Activated CD8-positive, alpha-beta memory T cell treated with anti-CD3 and anti-CD28 coated beads, Interleukin-2, amount 10 ng/mL, durations not matched to agents 7 days and 5 days (primary cell): Measurements from ENCODE around the gene CACNG8. TPM values are rescaled to one million over a fixed set of nuclear protein-coding genes. Genes with fewer than 3 reads are reported as not detected.

Source experiments
- ATAC-seq: fragments of 150-1000 bp; cut with Tn5 transposase; one replicate; pipeline ENCODE4 v1.10.0; 2021; ENCODE audit warnings: moderate library complexity
- CTCF ChIA-PET: fragments of 350-600 bp; sonication (Branson Sonifier 250); formaldehyde crosslinking; loops from one replicate; lab custom pipeline; 2021; ENCODE audit warnings: antibody characterized with exemption; lab: Charles Lee
- DNase-seq: peaks from one replicate; pipeline ENCODE4 v3.0.0-alpha.2; 2020
- H3K27ac Mint-ChIP-seq: one replicate; pipeline ENCODE4 v1.8.0; 2021; ENCODE audit warnings: mild to moderate bottlenecking, mixed read lengths
- H3K27me3 Mint-ChIP-seq: one replicate; pipeline ENCODE4 v1.8.0; 2021; ENCODE audit warnings: mixed read lengths
- H3K36me3 Mint-ChIP-seq: one replicate; pipeline ENCODE4 v1.8.0; 2021; ENCODE audit warnings: mild to moderate bottlenecking, mixed read lengths
- H3K4me1 Mint-ChIP-seq: one replicate; pipeline ENCODE4 v1.8.0; 2021; ENCODE audit warnings: mixed read lengths
- H3K4me3 Mint-ChIP-seq: one replicate; pipeline ENCODE4 v1.8.0; 2021; ENCODE audit warnings: mild to moderate bottlenecking, moderate library complexity, mixed read lengths
- H3K9me3 Mint-ChIP-seq: one replicate; pipeline ENCODE4 v1.8.0; 2022; ENCODE audit warnings: low read depth, mixed read lengths
- total RNA-seq, 2 experiments: library from RNA; stranded (reverse); gene quantifications; one replicate each; pipeline ENCODE4 v1.2.3, GENCODE V29; 2021

Gene CACNG8
- total RNA-seq, 2 experiments from 2014 or later: not detected

- H3K36me3 Mint-ChIP-seq: no peaks in the 10 kb centered on the region
- CTCF ChIA-PET: no interaction called here
- H3K9me3 Mint-ChIP-seq: no peaks in the 10 kb centered on the region
- no peak for ATAC-seq
- no peak within 1 kb of the TSS for H3K4me3 Mint-ChIP-seq
- H3K27ac Mint-ChIP-seq: no peak within 1 kb of the TSS
- H3K4me1 Mint-ChIP-seq: no peaks in the 10 kb centered on the region
- H3K27me3 Mint-ChIP-seq: peaks cover 26% of the 10 kb centered on the region
- DNase-seq: no peak
Measured at GRCh38 chr19:53991224-53992113, 28.7 kb downstream of the CACNG8 start, which contains the start of gene CACNG6. Gene CACNG6 (plus strand): TSS chr19:53991637. CDS start chr19:53992878, 1,241 bp downstream.

GRCh38 chr19:53992211-53992610, 29.5 kb downstream of the CACNG8 start:
- H3K4me3 Mint-ChIP-seq: no peak overlapping the region

GRCh38 chr19:53992815-53993214, 30.1 kb downstream of the CACNG8 start:
- ATAC-seq (no peak), DNase-seq (no peak)
- H3K27ac Mint-ChIP-seq: no peak overlapping the region
- H3K4me1 Mint-ChIP-seq: no peaks in the 10 kb centered on the region
- H3K36me3 Mint-ChIP-seq: no peaks in the 10 kb centered on the region
- CTCF ChIA-PET: interaction anchor here (0.5 kb wide), 1 partner anchor 10 kb away, joined by 3 read pairs; no protein-coding TSS in a partner anchor
- H3K9me3 Mint-ChIP-seq: no peaks in the 10 kb centered on the region
- peaks cover 26% of the 10 kb centered on the region for H3K27me3 Mint-ChIP-seq
- no peak overlapping the region for H3K4me3 Mint-ChIP-seq

More at GRCh38 chr19:53992211-53992610, 29.5 kb downstream of the CACNG8 start:
- CTCF ChIA-PET: no interaction called here
- Mint-ChIP-seq H3K27me3 (peaks cover 26% of the 10 kb centered on the region), H3K9me3 (no peaks in the 10 kb centered on the region), H3K36me3 (no peaks in the 10 kb centered on the region), H3K27ac (no peak overlapping the region), H3K4me1 (no peaks in the 10 kb centered on the region)
- DNase-seq: no peak
- no peak for ATAC-seq

GRCh38 chr19:53993448-53993847, 30.7 kb downstream of the CACNG8 start:
- H3K4me1 Mint-ChIP-seq: no peaks in the 10 kb centered on the region
- H3K36me3 Mint-ChIP-seq: no peaks in the 10 kb centered on the region

GRCh38 chr19:53994811-53995210, 32.1 kb downstream of the CACNG8 start:
- Mint-ChIP-seq H3K9me3 (no peaks in the 10 kb centered on the region), H3K4me3 (no peak overlapping the region), H3K27ac (no peak overlapping the region), H3K36me3 (no peaks in the 10 kb centered on the region), H3K27me3 (peaks cover 25% of the 10 kb centered on the region), H3K4me1 (no peaks in the 10 kb centered on the region)
- ATAC-seq: no peak
- DNase-seq: no peak
- CTCF ChIA-PET: interaction anchor here (1.2 kb wide), 1 partner anchor 29 kb away, joined by 4 read pairs; no protein-coding TSS in a partner anchor

More at GRCh38 chr19:53993448-53993847, 30.7 kb downstream of the CACNG8 start:
- ATAC-seq (no peak), DNase-seq (no peak)
- Mint-ChIP-seq H3K27me3 (peaks cover 28% of the 10 kb centered on the region), H3K9me3 (no peaks in the 10 kb centered on the region), H3K4me3 (no peak overlapping the region), H3K27ac (no peak overlapping the region)
- CTCF ChIA-PET: interaction anchor here (0.5 to 1.0 kb wide), 2 partner anchors 9 to 184 kb away, joined by 3 read pairs; no protein-coding TSS in a partner anchor

GRCh38 chr19:53998223-53998622, 35.5 kb downstream of the CACNG8 start:
- no peak for DNase-seq
- CTCF ChIA-PET: no interaction called here
- no peak overlapping the region for H3K27ac Mint-ChIP-seq
- H3K9me3 Mint-ChIP-seq: no peaks in the 10 kb centered on the region
- peaks cover 19% of the 10 kb centered on the region for H3K27me3 Mint-ChIP-seq
- H3K4me1 Mint-ChIP-seq: no peaks in the 10 kb centered on the region
- H3K4me3 Mint-ChIP-seq: no peak overlapping the region
- no peak for ATAC-seq
- no peaks in the 10 kb centered on the region for H3K36me3 Mint-ChIP-seq

GRCh38 chr19:53999694-54000093, 37.0 kb downstream of the CACNG8 start:
- CTCF ChIA-PET: no interaction called here
- H3K4me3 Mint-ChIP-seq: no peak overlapping the region
- H3K4me1 Mint-ChIP-seq: no peaks in the 10 kb centered on the region
- H3K9me3 Mint-ChIP-seq: no peaks in the 10 kb centered on the region
- DNase-seq: no peak
- no peaks in the 10 kb centered on the region for H3K36me3 Mint-ChIP-seq
- H3K27me3 Mint-ChIP-seq: peaks cover 6% of the 10 kb centered on the region
- no peak for ATAC-seq
- H3K27ac Mint-ChIP-seq: no peak overlapping the region

GRCh38 chr19:54001496-54001895, 38.8 kb downstream of the CACNG8 start:
- no peaks in the 10 kb centered on the region for H3K9me3 Mint-ChIP-seq
- H3K4me1 Mint-ChIP-seq: no peaks in the 10 kb centered on the region

GRCh38 chr19:54002495-54003315, 40.0 kb downstream of the CACNG8 start:
- Mint-ChIP-seq H3K9me3 (no peaks in the 10 kb centered on the region), H3K27ac (no peak overlapping the region), H3K4me3 (no peak overlapping the region), H3K36me3 (no peaks in the 10 kb centered on the region), H3K4me1 (no peaks in the 10 kb centered on the region), H3K27me3 (peaks cover 6% of the 10 kb centered on the region)
- DNase-seq (no peak), ATAC-seq (no peak)
- CTCF ChIA-PET: interaction anchor here (0.7 kb wide), 1 partner anchor 10 kb away, joined by 3 read pairs; no protein-coding TSS in a partner anchor

More at GRCh38 chr19:54001496-54001895, 38.8 kb downstream of the CACNG8 start:
- ATAC-seq (no peak), DNase-seq (no peak)
- CTCF ChIA-PET: interaction anchor here (1.4 to 1.8 kb wide), 2 partner anchors 23 to 24 kb away, joined by 3 to 7 read pairs; no protein-coding TSS in a partner anchor
- no peak overlapping the region for H3K4me3 Mint-ChIP-seq
- no peaks in the 10 kb centered on the region for H3K36me3 Mint-ChIP-seq
- peaks cover 6% of the 10 kb centered on the region for H3K27me3 Mint-ChIP-seq
- no peak overlapping the region for H3K27ac Mint-ChIP-seq

- Mint-ChIP-seq H3K36me3 (no peaks in the 10 kb centered on the region), H3K4me3 (no peak overlapping the region), H3K4me1 (peaks cover 3% of the 10 kb centered on the region), H3K9me3 (no peaks in the 10 kb centered on the region), H3K27ac (no peak overlapping the region), H3K27me3 (peaks cover 2% of the 10 kb centered on the region)
- ATAC-seq (no peak), DNase-seq (no peak)
- CTCF ChIA-PET: interaction anchor here (0.9 kb wide), 1 partner anchor 14 kb away, joined by 3 read pairs; no protein-coding TSS in a partner anchor
Measured at GRCh38 chr19:54009440-54009839, 46.7 kb downstream of the CACNG8 start.

GRCh38 chr19:54010474-54010873, 47.7 kb downstream of the CACNG8 start:
- H3K9me3 Mint-ChIP-seq: no peaks in the 10 kb centered on the region
- H3K27ac Mint-ChIP-seq: no peak overlapping the region
- CTCF ChIA-PET: no interaction called here
- DNase-seq (no peak), ATAC-seq (no peak)
- peaks cover 2% of the 10 kb centered on the region for H3K27me3 Mint-ChIP-seq
- peaks cover 3% of the 10 kb centered on the region for H3K4me1 Mint-ChIP-seq
- no peak overlapping the region for H3K4me3 Mint-ChIP-seq
- no peaks in the 10 kb centered on the region for H3K36me3 Mint-ChIP-seq

GRCh38 chr19:54011507-54012211, 48.9 kb downstream of the CACNG8 start:
- Mint-ChIP-seq H3K36me3 (no peaks in the 10 kb centered on the region), H3K27me3 (peaks cover 2% of the 10 kb centered on the region), H3K9me3 (no peaks in the 10 kb centered on the region), H3K4me1 (peaks cover 3% of the 10 kb centered on the region), H3K27ac (no peak overlapping the region), H3K4me3 (no peak overlapping the region)
- DNase-seq (no peak), ATAC-seq (no peak)
- CTCF ChIA-PET: no interaction called here
